Astrocyte (in vitro differentiated cells and primary cell): ENCODE measurements around the gene PER2. TPM values are rescaled to one million over a fixed set of nuclear protein-coding genes. Genes with fewer than 3 reads are reported as not detected.

Experiments used
- DNase-seq: peaks from one replicate; pipeline ENCODE4 v3.0.0-alpha.2; 2010; ENCODE audit warnings: low read depth
- FAIRE-seq: peaks from 2 replicates; lab custom pipeline; 2011; peaks lifted over from hg19 to GRCh38; lab: Jason Lieb, UNC
- H2AFZ ChIP-seq: 2 replicates; pipeline ENCODE4 v1.6.0; 2012; ENCODE audit warnings: low read depth, low read length, inconsistent platforms
- H3K27ac ChIP-seq: 2 replicates; pipeline ENCODE4 v1.5.1; 2011; ENCODE audit warnings: low read depth, low read length, inconsistent platforms
- H3K27me3 ChIP-seq: 2 replicates; pipeline ENCODE4 v1.6.0; 2011; ENCODE audit warnings: low read length, inconsistent platforms; ENCODE audit not compliant: insufficient read depth
- H3K36me3 ChIP-seq: 2 replicates; pipeline ENCODE4 v1.5.1; 2011; ENCODE audit warnings: low read length, inconsistent platforms; ENCODE audit not compliant: insufficient read depth
- H3K4me1 ChIP-seq: 2 replicates; pipeline ENCODE4 v1.5.1; 2011; ENCODE audit warnings: low read length, inconsistent platforms; ENCODE audit not compliant: insufficient read depth
- H3K4me2 ChIP-seq: 2 replicates; pipeline ENCODE4 v1.6.0; 2012; ENCODE audit warnings: low read length, inconsistent platforms
- H3K4me3 ChIP-seq: 2 replicates; pipeline ENCODE4 v1.5.1; 2011; ENCODE audit warnings: low read depth, mild to moderate bottlenecking, low read length, inconsistent platforms; ENCODE audit not compliant: insufficient read depth
- H3K79me2 ChIP-seq: 2 replicates; pipeline ENCODE4 v1.6.0; 2012; ENCODE audit warnings: mild to moderate bottlenecking, low read length, inconsistent platforms; ENCODE audit not compliant: insufficient read depth
- H3K9ac ChIP-seq: 2 replicates; pipeline ENCODE4 v1.6.0; 2012; ENCODE audit warnings: mild to moderate bottlenecking, low read length, inconsistent platforms
- H3K9me3 ChIP-seq: 2 replicates; pipeline ENCODE4 v1.5.1; 2012; ENCODE audit warnings: low read depth, mild to moderate bottlenecking, low read length, inconsistent platforms; ENCODE audit not compliant: insufficient read depth
- H4K20me1 ChIP-seq: 2 replicates; pipeline ENCODE4 v1.6.0; 2012; ENCODE audit warnings: low read length, inconsistent platforms; ENCODE audit not compliant: insufficient read depth
- H3K27ac Mint-ChIP-seq: one replicate; pipeline ENCODE4 v1.8.0; 2021; ENCODE audit warnings: mild to moderate bottlenecking, mixed read lengths; ENCODE audit not compliant: unreplicated experiment
- H3K27me3 Mint-ChIP-seq: one replicate; pipeline ENCODE4 v1.8.0; 2021; ENCODE audit warnings: low read depth, mixed read lengths; ENCODE audit not compliant: unreplicated experiment
- H3K36me3 Mint-ChIP-seq: one replicate; pipeline ENCODE4 v1.8.0; 2021; ENCODE audit warnings: low read depth, mixed read lengths; ENCODE audit not compliant: unreplicated experiment
- H3K4me1 Mint-ChIP-seq: one replicate; pipeline ENCODE4 v1.8.0; 2021; ENCODE audit warnings: low read depth, mixed read lengths; ENCODE audit not compliant: unreplicated experiment
- H3K4me3 Mint-ChIP-seq: one replicate; pipeline ENCODE4 v1.8.0; 2021; ENCODE audit warnings: mild to moderate bottlenecking, moderate library complexity, mixed read lengths; ENCODE audit not compliant: unreplicated experiment
- H3K9me3 Mint-ChIP-seq: one replicate; pipeline ENCODE4 v1.8.0; 2021; ENCODE audit warnings: mild to moderate bottlenecking, mixed read lengths; ENCODE audit not compliant: unreplicated experiment
- CTCF ChIP-seq: IDR thresholded peaks from 2 replicates; pipeline ENCODE4 v1.5.1; 2011; ENCODE audit warnings: low read depth, mild to moderate bottlenecking, inconsistent platforms, low read length, moderate library complexity; ENCODE audit not compliant: insufficient read depth
- EZH2 ChIP-seq: IDR thresholded peaks from 2 replicates; pipeline ENCODE4 v1.6.1; 2012; ENCODE audit warnings: mild to moderate bottlenecking, low read length, inconsistent platforms; ENCODE audit not compliant: insufficient read depth
- total RNA-seq: library from RNA; stranded (reverse); gene quantifications from 2 replicates; pipeline ENCODE4 v1.2.1, GENCODE V29; 2021

PER2 gene
- total RNA-seq, 1 donor from 2014 or later, result 2.0 TPM

DNA sequence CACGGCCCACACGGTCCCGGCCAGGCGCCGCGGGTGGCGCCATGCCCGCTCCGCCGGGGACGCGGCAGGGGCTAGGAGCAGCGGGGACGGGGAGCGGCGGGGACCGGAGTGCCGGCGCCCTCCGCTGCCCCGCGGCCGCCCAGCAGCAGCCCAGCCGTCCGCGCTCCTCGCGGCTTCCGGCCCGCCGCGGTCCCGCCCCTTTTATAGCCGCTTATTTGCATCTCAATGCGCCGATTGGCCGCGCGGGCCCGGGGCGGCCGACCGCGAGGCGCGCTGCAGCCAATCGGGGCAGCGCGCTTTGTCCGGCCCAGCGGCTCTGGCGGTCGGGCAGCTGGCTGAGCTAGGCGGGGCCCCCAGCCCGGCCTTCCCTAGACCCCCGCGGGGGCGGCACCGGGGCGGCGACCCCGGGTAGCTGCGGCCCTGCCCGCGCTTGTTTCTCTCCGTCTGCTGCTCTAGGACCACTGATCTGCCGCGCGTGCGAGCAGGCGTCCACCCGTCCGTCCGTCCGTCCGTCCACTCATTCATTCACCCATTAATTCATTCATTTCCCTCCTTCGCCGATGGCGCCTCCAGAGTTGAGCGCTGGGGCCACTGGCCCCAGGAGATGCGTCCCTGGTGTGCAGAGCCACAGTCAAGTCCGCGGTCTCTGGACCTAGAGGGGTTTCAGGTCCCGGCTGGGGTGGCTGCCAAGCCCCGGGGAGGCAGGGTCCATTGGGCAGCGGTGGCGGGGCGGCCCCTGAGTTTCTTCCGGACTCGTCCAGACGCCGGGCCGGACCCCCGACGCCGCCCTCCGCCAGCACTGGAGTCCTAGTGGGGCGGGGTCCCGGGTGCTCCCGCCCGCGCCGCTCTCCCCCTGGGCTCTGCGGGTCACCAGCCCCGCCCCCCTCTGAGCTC is 48.3 kb downstream of the PER2 start, which contains the start of gene HES6:
Gene HES6, minus strand, starts transcription at position 176 of the 894 bp plus-strand sequence. Its CDS starts 133 bp downstream, at position 43.
- Histone ChIP-seq H3K27me3 (peaks cover 13% of the 10 kb centered on the region), H3K9me3 (peaks cover 5% of the 10 kb centered on the region), H3K4me2 (peak within 1 kb of the TSS; percentile 89), H4K20me1 (no peaks in the 10 kb centered on the region), H3K27ac (no peak within 1 kb of the TSS), H3K79me2 (no peaks in the 10 kb centered on the region), H3K4me3 (peak within 1 kb of the TSS; percentile 46), H3K4me1 (no peaks in the 10 kb centered on the region), H3K9ac (no peak within 1 kb of the TSS), H3K36me3 (no peaks in the 10 kb centered on the region), H2AFZ (peak within 1 kb of the TSS; percentile 77)
- Mint-ChIP-seq H3K36me3 (peaks cover 2% of the 10 kb centered on the region), H3K27ac (no peak within 1 kb of the TSS), H3K4me3 (peak within 1 kb of the TSS; percentile 77), H3K9me3 (peaks cover 4% of the 10 kb centered on the region), H3K27me3 (peaks cover 35% of the 10 kb centered on the region), H3K4me1 (peaks cover 7% of the 10 kb centered on the region)
- DNase-seq (peak; percentile 66), FAIRE-seq (no peak)
- TF ChIP-seq EZH2 (peak; percentile 48), CTCF (no peak)

DNA sequence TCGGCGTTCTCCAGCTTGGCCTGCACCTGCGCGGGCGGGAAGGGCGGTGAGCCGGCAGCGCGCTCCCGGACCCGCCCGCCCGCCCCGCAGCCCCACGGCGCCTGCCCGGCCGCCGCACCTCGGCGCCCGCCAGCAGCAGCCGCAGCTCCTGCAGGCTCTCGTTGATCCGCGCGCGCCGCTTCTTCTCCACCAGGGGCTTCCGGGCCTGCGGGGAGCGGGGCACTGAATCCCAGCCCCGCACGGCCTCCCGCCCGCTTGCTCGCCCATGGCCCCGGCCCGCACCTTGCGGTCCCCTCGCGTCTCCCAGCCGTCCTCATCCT is 48.9 kb downstream of the PER2 start:
- peak overlapping the region; percentile 77 for H2AFZ ChIP-seq
- H3K27ac ChIP-seq, result no peak overlapping the region
- no peak for TF ChIP-seq CTCF
- TF ChIP-seq EZH2, result no peak
- no peak overlapping the region for H3K27ac Mint-ChIP-seq
- no peaks in the 10 kb centered on the region for H3K4me1 ChIP-seq
- H3K27me3 ChIP-seq, result peaks cover 13% of the 10 kb centered on the region
- H3K9ac ChIP-seq, result no peak overlapping the region
- peaks cover 35% of the 10 kb centered on the region for H3K27me3 Mint-ChIP-seq
- FAIRE-seq, result no peak
- peaks cover 4% of the 10 kb centered on the region for H3K9me3 Mint-ChIP-seq
- H3K36me3 ChIP-seq, result no peaks in the 10 kb centered on the region
- peaks cover 2% of the 10 kb centered on the region for H3K36me3 Mint-ChIP-seq
- peak overlapping the region; percentile 46 for H3K4me3 ChIP-seq
- no peak overlapping the region for H3K4me3 Mint-ChIP-seq
- H3K4me1 Mint-ChIP-seq, result peaks cover 8% of the 10 kb centered on the region
- H3K4me2 ChIP-seq, result peak overlapping the region; percentile 89
- no peaks in the 10 kb centered on the region for H4K20me1 ChIP-seq
- DNase-seq, result no peak
- peaks cover 5% of the 10 kb centered on the region for H3K9me3 ChIP-seq
- H3K79me2 ChIP-seq, result no peaks in the 10 kb centered on the region
